Skeletal muscle cell (primary cell): Measurements from ENCODE around the gene YTHDF1.
A peak's percentile ranks its signal among the peaks of the same experiment; 100 is the strongest.

Source experiments
- DNase-seq: peaks from one replicate; pipeline ENCODE4 v3.0.0-alpha.2; 2010; ENCODE audit warnings: low read depth
- H3K4me3 ChIP-seq: 2 replicates; pipeline ENCODE4 v1.5.1; 2011; ENCODE audit warnings: low read depth, mild to moderate bottlenecking, control low read depth, low read length, moderate library complexity

Gene YTHDF1

GRCh38 chr20:63216041-63216848 is at the start of gene YTHDF1:
Gene YTHDF1 (minus strand): TSS chr20:63216131. CDS start chr20:63215892, 239 bp downstream.
- peak; percentile 61 for DNase-seq

GRCh38 chr20:63264519-63264918 is 48.6 kb upstream of the YTHDF1 start:
- no peak for DNase-seq
- no peak overlapping the region for H3K4me3 ChIP-seq

More at GRCh38 chr20:63216041-63216848, at the start of gene YTHDF1:
- H3K4me3 ChIP-seq: peak within 1 kb of the TSS; percentile 81

- no peak for DNase-seq
- no peak overlapping the region for H3K4me3 ChIP-seq
Observed at GRCh38 chr20:63264000-63264399, 48.1 kb upstream of the YTHDF1 start.

- no peak overlapping the region for H3K4me3 ChIP-seq
- no peak for DNase-seq
Observed at GRCh38 chr20:63262836-63263235, 46.9 kb upstream of the YTHDF1 start.

- no peak for DNase-seq
- H3K4me3 ChIP-seq: no peak overlapping the region
Observed at GRCh38 chr20:63261795-63262528, 46.0 kb upstream of the YTHDF1 start.

- no peak overlapping the region for H3K4me3 ChIP-seq
- DNase-seq: no peak
Observed at GRCh38 chr20:63261060-63261794, 45.3 kb upstream of the YTHDF1 start.

GRCh38 chr20:63260521-63260920 is 44.6 kb upstream of the YTHDF1 start:
- DNase-seq: no peak
- H3K4me3 ChIP-seq: no peak overlapping the region

GRCh38 chr20:63259734-63260460 is 44.0 kb upstream of the YTHDF1 start:
- DNase-seq: no peak

GRCh38 chr20:63258781-63259180 is 42.9 kb upstream of the YTHDF1 start:
- H3K4me3 ChIP-seq: no peak overlapping the region
- no peak for DNase-seq

More at GRCh38 chr20:63259734-63260460, 44.0 kb upstream of the YTHDF1 start:
- H3K4me3 ChIP-seq: no peak overlapping the region

GRCh38 chr20:63257629-63258028 is 41.7 kb upstream of the YTHDF1 start:
- H3K4me3 ChIP-seq: no peak overlapping the region
- DNase-seq: no peak

- no peak overlapping the region for H3K4me3 ChIP-seq
- DNase-seq: no peak
Observed at GRCh38 chr20:63256954-63257353, 41.0 kb upstream of the YTHDF1 start.

GRCh38 chr20:63255931-63256704 is 40.2 kb upstream of the YTHDF1 start:
- DNase-seq: no peak
- no peak overlapping the region for H3K4me3 ChIP-seq

GRCh38 chr20:63254606-63255384 is 38.9 kb upstream of the YTHDF1 start:
- H3K4me3 ChIP-seq: no peak overlapping the region
- no peak for DNase-seq

GRCh38 chr20:63254232-63254605 is 38.3 kb upstream of the YTHDF1 start, which contains the start of gene NKAIN4:
Gene NKAIN4 (minus strand): TSS chr20:63254463. CDS start chr20:63254450, 13 bp downstream.
- H3K4me3 ChIP-seq: peak within 1 kb of the TSS; percentile 21

GRCh38 chr20:63253438-63254231 is 37.7 kb upstream of the YTHDF1 start:
- peak overlapping the region; percentile 21 for H3K4me3 ChIP-seq
- no peak for DNase-seq

More at GRCh38 chr20:63254232-63254605, 38.3 kb upstream of the YTHDF1 start, which contains the start of gene NKAIN4:
- DNase-seq: no peak

- H3K4me3 ChIP-seq: peak overlapping the region; percentile 21
- no peak for DNase-seq
Observed at GRCh38 chr20:63253065-63253437, 37.1 kb upstream of the YTHDF1 start.

- no peak overlapping the region for H3K4me3 ChIP-seq
- no peak for DNase-seq
Observed at GRCh38 chr20:63252284-63252711, 36.4 kb upstream of the YTHDF1 start.
